Astrocyte of the spinal cord (primary cell): ENCODE results near the gene DNM3.

Experiments used
- DNase-seq: peaks from one replicate; pipeline ENCODE4 v3.0.0; 2011; ENCODE audit warnings: low read depth, low spot score
- H3K4me3 ChIP-seq: 2 replicates; pipeline ENCODE4 v1.5.1; 2011; ENCODE audit warnings: low read depth, mild to moderate bottlenecking, low read length, moderate library complexity
- in situ Hi-C: cut with HindIII; loops from 2 replicates; pipeline ENCODE4 v1.10.0; 2017; ENCODE audit warnings: low sequenced_read_pairs
- TF ChIP-seq, protein P1 (sequence below): IDR thresholded peaks from 2 replicates; pipeline ENCODE4 v1.5.1; 2012; ENCODE audit warnings: low read depth, mild to moderate bottlenecking, low read length, inconsistent platforms

DNM3 gene

GRCh38 chr1:172350856-172351255 is 509.6 kb downstream of the DNM3 start:
- TF ChIP-seq, protein P1, sequence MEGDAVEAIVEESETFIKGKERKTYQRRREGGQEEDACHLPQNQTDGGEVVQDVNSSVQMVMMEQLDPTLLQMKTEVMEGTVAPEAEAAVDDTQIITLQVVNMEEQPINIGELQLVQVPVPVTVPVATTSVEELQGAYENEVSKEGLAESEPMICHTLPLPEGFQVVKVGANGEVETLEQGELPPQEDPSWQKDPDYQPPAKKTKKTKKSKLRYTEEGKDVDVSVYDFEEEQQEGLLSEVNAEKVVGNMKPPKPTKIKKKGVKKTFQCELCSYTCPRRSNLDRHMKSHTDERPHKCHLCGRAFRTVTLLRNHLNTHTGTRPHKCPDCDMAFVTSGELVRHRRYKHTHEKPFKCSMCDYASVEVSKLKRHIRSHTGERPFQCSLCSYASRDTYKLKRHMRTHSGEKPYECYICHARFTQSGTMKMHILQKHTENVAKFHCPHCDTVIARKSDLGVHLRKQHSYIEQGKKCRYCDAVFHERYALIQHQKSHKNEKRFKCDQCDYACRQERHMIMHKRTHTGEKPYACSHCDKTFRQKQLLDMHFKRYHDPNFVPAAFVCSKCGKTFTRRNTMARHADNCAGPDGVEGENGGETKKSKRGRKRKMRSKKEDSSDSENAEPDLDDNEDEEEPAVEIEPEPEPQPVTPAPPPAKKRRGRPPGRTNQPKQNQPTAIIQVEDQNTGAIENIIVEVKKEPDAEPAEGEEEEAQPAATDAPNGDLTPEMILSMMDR: no peak
- H3K4me3 ChIP-seq: no peak overlapping the region
- in situ Hi-C loops: no loop called here
- DNase-seq: peak; percentile 3

DNA sequence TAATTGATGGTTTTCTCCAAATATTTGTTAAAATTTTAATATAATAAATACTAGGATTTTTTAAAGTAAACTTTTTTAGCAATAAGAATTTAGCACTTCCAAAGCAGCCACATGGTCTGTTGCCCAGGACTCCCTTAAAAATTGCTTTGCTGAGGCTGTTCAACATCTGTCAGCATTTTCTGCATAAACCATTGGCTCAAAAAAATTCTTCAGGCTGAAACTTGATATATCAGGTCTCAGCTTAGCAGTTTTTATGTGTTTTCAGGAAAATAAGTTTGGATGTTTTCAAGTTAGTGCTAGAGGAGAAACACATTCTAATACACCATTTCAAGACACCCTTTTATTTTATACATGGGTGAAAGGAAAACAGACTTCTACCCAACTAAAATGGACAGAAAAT is 510.0 kb downstream of the DNM3 start:
- DNase-seq: peak; percentile 61
- in situ Hi-C loops: no loop called here
- no peak overlapping the region for H3K4me3 ChIP-seq
- TF ChIP-seq, protein P1: no peak

DNA sequence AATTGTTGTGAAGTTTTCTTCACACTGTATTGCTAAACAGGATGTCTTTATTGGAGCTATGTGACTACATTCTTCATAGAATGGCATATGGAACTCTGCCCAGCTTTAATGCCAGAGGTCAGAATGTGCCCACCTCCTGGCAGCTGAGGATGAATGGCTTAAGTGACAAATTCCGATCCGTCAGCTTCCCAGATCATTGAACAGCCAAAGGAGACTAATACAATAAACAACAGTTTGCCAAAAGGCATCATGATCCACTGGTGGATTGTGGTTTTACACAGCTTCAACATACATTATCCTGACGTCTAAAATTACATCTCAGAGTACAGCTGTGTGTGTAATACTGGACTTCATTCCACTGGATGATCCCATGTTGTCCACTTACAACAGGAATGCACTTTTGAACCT is 510.5 kb downstream of the DNM3 start:
- no peak overlapping the region for H3K4me3 ChIP-seq
- TF ChIP-seq, protein P1: no peak
- in situ Hi-C loops: no loop called here
- DNase-seq: peak; percentile 68

GRCh38 chr1:172352435-172352834 is 511.1 kb downstream of the DNM3 start:
- TF ChIP-seq, protein P1: no peak
- peak; percentile 57 for DNase-seq
- H3K4me3 ChIP-seq: no peak overlapping the region

GRCh38 chr1:172354291-172355274 is 513.3 kb downstream of the DNM3 start:
- in situ Hi-C loops: no loop called here
- TF ChIP-seq, protein P1: no peak
- DNase-seq: no peak
- no peak overlapping the region for H3K4me3 ChIP-seq

More at GRCh38 chr1:172352435-172352834, 511.1 kb downstream of the DNM3 start:
- in situ Hi-C loops: no loop called here

- peak; percentile 69 for DNase-seq
- in situ Hi-C loops: no loop called here
- no peak overlapping the region for H3K4me3 ChIP-seq
- TF ChIP-seq, protein P1: no peak
Measured at GRCh38 chr1:172356620-172357019, 515.3 kb downstream of the DNM3 start.
